GM18873 (cell line): ENCODE results near the gene LDLRAD3.

ENCODE experiments used
- ATAC-seq: cut with Tn5 transposase; IDR thresholded peaks from one replicate; pipeline ENCODE4 v1.9.1; 2021; ENCODE audit warnings: mild to moderate bottlenecking, moderate library complexity, moderate number of reproducible peaks; ENCODE audit not compliant: unreplicated experiment, low FRiP score

LDLRAD3 gene

DNA sequence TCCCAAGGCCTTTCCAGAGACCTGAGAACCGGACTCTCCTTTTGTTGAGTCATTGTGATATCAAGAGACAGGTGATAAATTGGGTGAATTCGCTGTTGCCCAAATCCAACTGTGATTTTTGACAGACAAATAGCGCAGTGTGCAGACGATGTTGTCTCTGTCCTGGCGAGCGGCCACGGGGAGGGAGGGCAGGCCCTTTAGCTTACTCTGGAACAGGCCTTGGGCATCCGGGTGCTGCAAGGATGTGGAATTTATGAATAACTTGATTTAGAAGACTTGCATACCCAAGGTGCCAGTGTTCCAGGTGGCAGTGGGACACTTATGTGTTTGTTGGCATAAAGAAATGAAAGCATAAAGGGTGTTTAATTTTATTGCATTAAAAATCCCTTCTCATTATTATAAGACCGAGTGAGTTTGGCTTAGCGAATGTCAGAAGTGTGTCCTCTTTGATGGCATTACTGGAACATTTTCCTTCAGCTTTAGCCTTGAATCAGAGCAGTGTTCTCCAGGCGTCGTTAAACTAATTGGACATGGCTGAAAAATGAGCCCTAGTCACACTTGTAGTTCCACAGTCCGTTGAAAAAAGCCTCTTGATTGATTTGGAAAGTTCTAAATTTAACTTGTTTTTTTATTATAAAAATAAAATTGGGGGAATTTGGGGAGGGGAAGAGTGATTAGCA is 9.4 kb downstream of the LDLRAD3 start:
- ATAC-seq = no peak

- ATAC-seq = no peak
Observed at GRCh38 chr11:35954205-35954604, 10.3 kb downstream of the LDLRAD3 start.

GRCh38 chr11:35955636-35956035 is 11.8 kb downstream of the LDLRAD3 start:
- no peak for ATAC-seq

DNA sequence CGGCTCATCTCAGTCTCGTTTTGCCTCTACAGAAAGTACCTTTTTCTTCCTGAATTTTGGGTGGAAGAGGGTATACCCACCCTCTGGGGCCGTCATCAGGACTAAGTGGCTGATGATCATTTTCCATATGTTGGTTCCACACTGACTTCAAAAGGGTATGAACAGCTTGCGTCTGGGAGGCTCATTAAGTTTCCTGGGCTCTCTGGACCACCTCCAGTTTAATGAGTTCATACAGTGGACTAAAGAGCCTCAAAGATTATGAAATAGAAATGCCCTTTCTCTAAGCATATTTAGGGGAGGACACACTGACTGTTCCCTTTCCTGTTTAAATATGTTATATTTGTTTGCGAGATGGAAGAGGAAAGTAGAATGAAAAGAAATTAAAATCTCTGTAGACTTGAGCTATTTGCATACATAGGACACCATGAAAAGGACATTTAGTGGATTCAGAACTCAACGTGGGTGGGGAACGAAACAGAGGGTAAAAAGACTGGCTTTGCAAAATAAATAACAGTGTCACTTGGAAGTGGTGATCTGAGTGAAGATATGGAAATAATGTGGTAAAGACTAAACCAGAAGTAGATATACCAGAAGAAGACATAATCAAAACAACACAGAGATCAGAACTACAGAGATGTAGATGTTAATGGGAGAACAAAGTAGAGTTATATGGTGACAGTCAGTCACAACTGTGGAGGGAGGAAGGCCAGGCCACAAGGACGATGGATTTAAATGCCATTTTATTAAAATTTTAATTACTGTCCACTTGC is 18.7 kb downstream of the LDLRAD3 start:
- ATAC-seq = no peak

DNA sequence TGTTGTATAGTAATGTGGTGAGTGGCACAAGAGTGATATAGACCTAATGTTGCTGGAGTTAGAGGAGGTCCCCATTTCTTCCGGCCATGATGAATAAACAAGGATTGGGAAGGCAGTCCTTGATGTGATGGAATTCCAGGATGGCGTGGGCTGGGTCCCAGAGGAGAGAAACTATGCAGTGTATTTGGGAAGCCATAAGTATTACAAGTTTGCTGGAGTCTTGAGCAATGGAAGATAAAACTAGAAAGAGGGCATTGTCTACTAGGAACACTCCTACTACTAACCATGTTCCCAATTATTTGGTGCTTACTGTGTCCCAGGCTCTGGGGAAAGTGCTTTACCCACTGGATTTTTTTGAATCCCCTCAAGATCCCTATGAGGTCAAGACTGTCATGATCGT is 20.0 kb downstream of the LDLRAD3 start:
- ATAC-seq = no peak

- ATAC-seq = no peak
Observed at GRCh38 chr11:35964841-35965240, 21.0 kb downstream of the LDLRAD3 start.

GRCh38 chr11:35967042-35967441 is 23.2 kb downstream of the LDLRAD3 start:
- no peak for ATAC-seq

GRCh38 chr11:35968386-35969088 is 24.7 kb downstream of the LDLRAD3 start:
- ATAC-seq = no peak

GRCh38 chr11:35969089-35970042 is 25.5 kb downstream of the LDLRAD3 start:
- no peak for ATAC-seq

DNA sequence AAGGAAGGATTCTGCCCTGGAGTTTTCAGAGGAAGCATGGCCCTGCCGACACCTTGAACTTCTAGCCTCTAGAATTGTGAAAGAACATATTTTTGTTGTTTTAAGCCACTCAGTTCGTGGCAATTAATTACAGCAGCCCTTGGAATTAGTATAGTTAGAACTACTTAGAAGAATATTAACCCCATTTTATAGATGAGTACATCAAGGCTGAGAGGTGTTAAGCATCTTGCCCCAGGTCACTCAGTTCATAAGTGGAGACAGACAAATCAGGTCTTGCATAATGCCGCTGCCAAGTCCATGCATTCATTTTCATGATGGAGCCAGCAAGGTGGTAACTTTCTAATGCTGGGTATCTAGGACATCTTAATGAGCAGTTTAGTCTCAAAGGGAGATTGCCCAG is 26.6 kb downstream of the LDLRAD3 start:
- ATAC-seq = no peak

GRCh38 chr11:35971841-35972422 is 28.1 kb downstream of the LDLRAD3 start:
- no peak for ATAC-seq

DNA sequence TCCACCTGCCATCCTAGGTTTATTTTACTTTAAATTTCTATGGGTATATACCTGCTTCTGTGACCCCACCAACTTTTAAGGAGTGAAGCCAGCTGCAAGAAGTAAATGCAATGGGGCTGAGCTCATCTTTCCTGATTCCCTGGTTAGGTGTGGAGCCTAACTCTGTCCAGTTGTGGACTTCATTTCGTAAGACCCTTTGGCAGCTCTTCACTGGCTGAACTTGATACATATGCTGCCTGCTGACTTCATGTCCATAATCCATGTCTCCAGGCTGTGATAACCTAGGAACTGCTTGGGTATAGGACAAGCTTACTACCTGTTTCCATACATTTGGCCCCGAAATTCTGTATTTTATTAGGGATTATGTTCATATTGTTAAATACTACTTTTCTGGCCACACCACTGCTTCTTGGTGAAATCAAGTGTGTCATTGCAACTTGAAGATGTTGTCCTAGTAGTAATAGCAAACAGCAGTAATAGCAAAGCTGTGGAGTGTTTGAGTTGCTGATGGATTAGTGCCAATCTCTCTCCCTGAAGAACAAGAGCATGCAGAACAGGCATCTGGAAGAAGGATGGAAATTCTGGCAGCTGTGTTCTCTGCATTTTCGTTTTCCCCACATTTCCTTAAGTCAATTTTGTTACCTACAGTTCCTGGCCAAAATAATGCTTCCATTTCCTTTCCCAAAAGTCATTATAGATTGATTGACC is 31.2 kb downstream of the LDLRAD3 start:
- ATAC-seq = no peak

- no peak for ATAC-seq
Observed at GRCh38 chr11:35976434-35976833, 32.6 kb downstream of the LDLRAD3 start.

DNA sequence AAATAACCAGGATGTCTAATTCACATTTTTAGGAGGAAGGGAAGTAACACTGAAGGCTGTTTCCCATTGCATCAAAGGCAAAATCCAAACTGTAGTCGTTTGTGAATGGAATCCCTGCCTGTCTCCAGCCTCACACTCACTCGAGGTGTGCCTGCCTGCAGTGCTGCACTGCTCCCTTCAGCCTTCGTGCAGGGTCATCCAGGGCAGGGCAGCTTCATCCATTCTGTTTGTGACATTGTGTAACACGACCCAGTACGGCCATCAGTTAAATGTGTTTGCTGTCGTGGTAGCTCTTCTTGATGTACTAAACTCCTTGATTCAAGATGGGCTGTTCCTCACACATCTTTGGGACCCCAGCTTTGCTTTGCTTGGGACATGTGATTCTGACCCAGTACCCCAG is 34.3 kb downstream of the LDLRAD3 start:
- no peak for ATAC-seq

DNA sequence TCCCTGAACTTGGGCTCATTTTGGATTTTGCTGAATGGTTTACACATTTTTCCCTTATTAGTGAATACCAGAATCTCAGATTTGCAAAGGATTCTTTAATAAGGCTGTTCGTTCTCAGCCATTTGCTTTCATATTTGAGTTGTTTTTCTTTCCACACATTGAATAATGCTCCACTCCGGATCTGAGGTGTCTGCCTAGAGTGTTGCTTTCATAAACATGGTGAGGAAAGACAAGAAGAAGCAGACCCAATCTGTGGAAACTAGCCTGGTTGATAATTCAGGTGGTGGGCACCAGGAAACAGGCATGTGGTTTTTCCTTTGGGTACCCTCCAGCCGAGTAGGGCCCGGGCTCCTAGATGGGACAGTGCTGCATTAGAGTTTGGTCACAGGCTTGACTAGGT is 35.0 kb downstream of the LDLRAD3 start:
- ATAC-seq = no peak

GRCh38 chr11:35980686-35981390 is 37.0 kb downstream of the LDLRAD3 start:
- no peak for ATAC-seq

GRCh38 chr11:35981581-35981980 is 37.7 kb downstream of the LDLRAD3 start:
- ATAC-seq = no peak

- no peak for ATAC-seq
Observed at GRCh38 chr11:35982061-35982460, 38.2 kb downstream of the LDLRAD3 start.

- ATAC-seq = no peak
Observed at GRCh38 chr11:35983981-35984380, 40.1 kb downstream of the LDLRAD3 start.
